Effector memory CD4-positive, alpha-beta T cell (primary cell): ENCODE results near the gene BZW2.
A peak's percentile ranks its signal among the peaks of the same experiment; 100 is the strongest.

Experiments
- DNase-seq, 3 donors: peaks; one replicate each; pipeline ENCODE4 v3.0.0-alpha.2; 2020
- H3K27ac ChIP-seq: 2 replicates; pipeline ENCODE4 v1.7.0; 2013; ENCODE audit warnings: mild to moderate bottlenecking, low read length, moderate library complexity; ENCODE audit not compliant: insufficient read depth, poor library complexity, severe bottlenecking
- H3K27me3 ChIP-seq: replicated peaks from 2 replicates; pipeline ENCODE4 v1.7.0; 2013; ENCODE audit warnings: mild to moderate bottlenecking, low read length; ENCODE audit not compliant: insufficient read depth, control insufficient read depth, poor library complexity, severe bottlenecking
- H3K36me3 ChIP-seq: 2 replicates; pipeline ENCODE4 v1.7.0; 2013; ENCODE audit warnings: mild to moderate bottlenecking, low read length, moderate library complexity; ENCODE audit not compliant: control insufficient read depth, insufficient read depth
- H3K4me1 ChIP-seq: 2 replicates; pipeline ENCODE4 v1.7.0; 2013; ENCODE audit warnings: low read length, mild to moderate bottlenecking; ENCODE audit not compliant: control insufficient read depth, insufficient read depth, poor library complexity, severe bottlenecking
- H3K4me3 ChIP-seq: 2 replicates; pipeline ENCODE4 v1.7.0; 2013; ENCODE audit warnings: low read length, low read depth, mild to moderate bottlenecking; ENCODE audit not compliant: insufficient read depth, poor library complexity, severe bottlenecking
- H3K9me3 ChIP-seq: 2 replicates; pipeline ENCODE4 v1.7.0; 2013; ENCODE audit warnings: mild to moderate bottlenecking, low read length, moderate library complexity; ENCODE audit not compliant: control insufficient read depth
- total RNA-seq, 3 donors: gene quantifications; one replicate each; lab custom pipeline; 2026; lab: John Stamatoyannopoulos, UW

The BZW2 gene
- total RNA-seq, result 27.3 to 31.2 (median 28.8) reads per million in 3 donors

- Histone ChIP-seq H3K27me3 (no peaks in the 10 kb centered on the region), H3K9me3 (no peaks in the 10 kb centered on the region), H3K27ac (peak within 1 kb of the TSS; percentile 72), H3K4me3 (peak within 1 kb of the TSS; percentile 98), H3K4me1 (peaks cover 10% of the 10 kb centered on the region), H3K36me3 (no peaks in the 10 kb centered on the region)
- DNase-seq, result peak; percentile 83 to 89 (median 88)
These were observed at the start of gene BZW2, which contains the start of gene ANKMY2 for GRCh38 chr7:16645593-16646471. Gene BZW2, plus strand, starts transcription at chr7:16646181. Its CDS starts 19,263 bp downstream, at chr7:16665444. Gene ANKMY2, minus strand, starts transcription at chr7:16645754. Its CDS starts 181 bp downstream, at chr7:16645573.

- H3K27ac ChIP-seq, result no peak overlapping the region
- no peak overlapping the region for H3K4me3 ChIP-seq
- H3K9me3 ChIP-seq, result no peaks in the 10 kb centered on the region
- H3K4me1 ChIP-seq, result no peaks in the 10 kb centered on the region
- peaks cover 6% of the 10 kb centered on the region for H3K36me3 ChIP-seq
- no peak for DNase-seq
- H3K27me3 ChIP-seq, result no peaks in the 10 kb centered on the region
These were observed 48.0 kb upstream of the BZW2 start for GRCh38 chr7:16598015-16598414.

- Histone ChIP-seq H3K27me3 (no peaks in the 10 kb centered on the region), H3K4me1 (no peaks in the 10 kb centered on the region), H3K27ac (no peak overlapping the region), H3K36me3 (peaks cover 11% of the 10 kb centered on the region), H3K9me3 (no peaks in the 10 kb centered on the region), H3K4me3 (no peak overlapping the region)
- DNase-seq, result no peak
These were observed 46.1 kb upstream of the BZW2 start for GRCh38 chr7:16599860-16600259.

- Histone ChIP-seq H3K4me3 (no peak overlapping the region), H3K36me3 (peaks cover 15% of the 10 kb centered on the region), H3K9me3 (no peaks in the 10 kb centered on the region)
These were observed 42.3 kb upstream of the BZW2 start for GRCh38 chr7:16603633-16604032.

GRCh38 chr7:16604054-16604453 lies 41.9 kb upstream of the BZW2 start:
- H3K4me3 ChIP-seq, result no peak overlapping the region
- H3K36me3 ChIP-seq, result peaks cover 15% of the 10 kb centered on the region
- H3K9me3 ChIP-seq, result no peaks in the 10 kb centered on the region
- H3K27ac ChIP-seq, result no peak overlapping the region
- H3K27me3 ChIP-seq, result no peaks in the 10 kb centered on the region
- H3K4me1 ChIP-seq, result no peaks in the 10 kb centered on the region
- no peak for DNase-seq

More at GRCh38 chr7:16603633-16604032, 42.3 kb upstream of the BZW2 start:
- no peaks in the 10 kb centered on the region for H3K27me3 ChIP-seq
- H3K27ac ChIP-seq, result no peak overlapping the region
- no peak for DNase-seq
- no peaks in the 10 kb centered on the region for H3K4me1 ChIP-seq

- H3K4me1 ChIP-seq, result no peaks in the 10 kb centered on the region
- H3K36me3 ChIP-seq, result peaks cover 15% of the 10 kb centered on the region
- H3K4me3 ChIP-seq, result no peak overlapping the region
- DNase-seq, result no peak
- H3K27ac ChIP-seq, result no peak overlapping the region
- no peaks in the 10 kb centered on the region for H3K27me3 ChIP-seq
- no peaks in the 10 kb centered on the region for H3K9me3 ChIP-seq
These were observed 39.3 kb upstream of the BZW2 start for GRCh38 chr7:16606704-16607103.

GRCh38 chr7:16609842-16610450 lies 36.0 kb upstream of the BZW2 start:
- no peaks in the 10 kb centered on the region for H3K9me3 ChIP-seq
- H3K4me1 ChIP-seq, result no peaks in the 10 kb centered on the region
- H3K4me3 ChIP-seq, result no peak overlapping the region
- H3K27me3 ChIP-seq, result no peaks in the 10 kb centered on the region
- DNase-seq, result no peak
- H3K36me3 ChIP-seq, result peaks cover 12% of the 10 kb centered on the region
- no peak overlapping the region for H3K27ac ChIP-seq

GRCh38 chr7:16611711-16612110 lies 34.3 kb upstream of the BZW2 start:
- Histone ChIP-seq H3K4me1 (no peaks in the 10 kb centered on the region), H3K36me3 (peaks cover 24% of the 10 kb centered on the region), H3K27ac (no peak overlapping the region), H3K27me3 (no peaks in the 10 kb centered on the region), H3K4me3 (no peak overlapping the region), H3K9me3 (no peaks in the 10 kb centered on the region)
- DNase-seq, result no peak

- Histone ChIP-seq H3K4me1 (no peaks in the 10 kb centered on the region), H3K4me3 (no peak overlapping the region)
These were observed 30.8 kb upstream of the BZW2 start for GRCh38 chr7:16615228-16615627.

GRCh38 chr7:16616122-16616521 lies 29.9 kb upstream of the BZW2 start:
- H3K9me3 ChIP-seq, result no peaks in the 10 kb centered on the region
- DNase-seq, result no peak
- no peaks in the 10 kb centered on the region for H3K4me1 ChIP-seq
- no peak overlapping the region for H3K27ac ChIP-seq
- no peaks in the 10 kb centered on the region for H3K27me3 ChIP-seq
- no peak overlapping the region for H3K4me3 ChIP-seq
- peaks cover 25% of the 10 kb centered on the region for H3K36me3 ChIP-seq

More at GRCh38 chr7:16615228-16615627, 30.8 kb upstream of the BZW2 start:
- DNase-seq, result no peak
- Histone ChIP-seq H3K9me3 (no peaks in the 10 kb centered on the region), H3K27ac (no peak overlapping the region), H3K36me3 (peaks cover 25% of the 10 kb centered on the region), H3K27me3 (no peaks in the 10 kb centered on the region)
